Adrenal gland (tissue), 5 donors: Measurements from ENCODE around the gene ATG9B.

Experiments used
- CTCF ChIP-seq, 6 experiments: fragments of 450-650 bp in 4 of 6; fragments of 200-600 bp in 2 of 6; sonication (generic) in 1 of 6; IDR thresholded peaks; 1 replicate in 5 of 6; 2 replicates in 1 of 6; pipeline versions ENCODE4 v1.5.1 to v1.8.0; 2016 to 2021; ENCODE audit warnings: antibody characterized with exemption in 6 of 6, mild to moderate bottlenecking in 2 of 6, moderate library complexity in 1 of 6
- POLR2A ChIP-seq, 2 donors: fragments of 450-650 bp; IDR thresholded peaks; one replicate each; pipeline ENCODE4 v1.6.1; 2017; ENCODE audit warnings: antibody characterized with exemption in 2 of 2, mild to moderate bottlenecking in 2 of 2, moderate library complexity in 1 of 2
- donor health status: DM: no; HTN: no; CAD: no.

- no peak for TF ChIP-seq POLR2A (IDR thresholded peaks at IDR 0.05)
- no peak for TF ChIP-seq CTCF (IDR thresholded peaks at IDR 0.05)
Measured at GRCh38 chr7:150973571-150974451, 50.5 kb downstream of the ATG9B start.
